22Rv1 (cell line): ENCODE measurements around the gene DNAH3.

Source experiments
- ZFX ChIP-seq: fragments of 450-650 bp; IDR thresholded peaks from 2 replicates; pipeline ENCODE4 v1.6.1; 2017; ENCODE audit warnings: antibody characterized with exemption, borderline replicate concordance
- TF ChIP-seq, protein P1 (sequence below): fragments of 450-650 bp; IDR thresholded peaks from 2 replicates; pipeline ENCODE4 v1.5.1; 2017; ENCODE audit warnings: mild to moderate bottlenecking

DNA sequence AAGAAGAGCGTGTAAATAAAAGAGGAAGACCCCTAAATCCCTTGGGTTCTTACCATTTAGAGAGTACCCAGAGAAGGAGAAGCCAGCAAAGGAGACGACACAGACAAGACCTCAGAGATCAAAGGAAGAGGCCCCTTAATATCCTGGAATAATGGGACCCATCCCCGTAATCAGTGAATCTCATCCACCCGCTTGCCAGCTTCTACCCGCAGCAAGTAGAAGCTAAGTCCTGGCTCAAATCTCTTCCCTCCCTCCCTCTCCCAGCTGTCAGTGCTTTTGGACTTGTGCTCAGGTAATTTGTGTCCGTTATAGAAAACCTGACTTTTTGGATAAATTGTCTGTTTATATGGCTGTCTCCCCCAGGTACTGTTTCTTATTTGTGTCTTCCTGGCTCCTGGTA, 248.2 kb downstream of the DNAH3 start:
- TF ChIP-seq, protein P1, sequence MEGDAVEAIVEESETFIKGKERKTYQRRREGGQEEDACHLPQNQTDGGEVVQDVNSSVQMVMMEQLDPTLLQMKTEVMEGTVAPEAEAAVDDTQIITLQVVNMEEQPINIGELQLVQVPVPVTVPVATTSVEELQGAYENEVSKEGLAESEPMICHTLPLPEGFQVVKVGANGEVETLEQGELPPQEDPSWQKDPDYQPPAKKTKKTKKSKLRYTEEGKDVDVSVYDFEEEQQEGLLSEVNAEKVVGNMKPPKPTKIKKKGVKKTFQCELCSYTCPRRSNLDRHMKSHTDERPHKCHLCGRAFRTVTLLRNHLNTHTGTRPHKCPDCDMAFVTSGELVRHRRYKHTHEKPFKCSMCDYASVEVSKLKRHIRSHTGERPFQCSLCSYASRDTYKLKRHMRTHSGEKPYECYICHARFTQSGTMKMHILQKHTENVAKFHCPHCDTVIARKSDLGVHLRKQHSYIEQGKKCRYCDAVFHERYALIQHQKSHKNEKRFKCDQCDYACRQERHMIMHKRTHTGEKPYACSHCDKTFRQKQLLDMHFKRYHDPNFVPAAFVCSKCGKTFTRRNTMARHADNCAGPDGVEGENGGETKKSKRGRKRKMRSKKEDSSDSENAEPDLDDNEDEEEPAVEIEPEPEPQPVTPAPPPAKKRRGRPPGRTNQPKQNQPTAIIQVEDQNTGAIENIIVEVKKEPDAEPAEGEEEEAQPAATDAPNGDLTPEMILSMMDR = no peak
- TF ChIP-seq ZFX = no peak
